HG03520 (cell line): Measurements from ENCODE around the gene NUDT14.

Experiments
- ATAC-seq: cut with Tn5 transposase; IDR thresholded peaks from one replicate; pipeline ENCODE4 v1.9.1; 2021; ENCODE audit warnings: mild to moderate bottlenecking, moderate library complexity; ENCODE audit not compliant: unreplicated experiment

The NUDT14 gene

GRCh38 chr14:105177082-105177481 is 4.0 kb downstream of the NUDT14 start:
- ATAC-seq, result no peak

- no peak for ATAC-seq
Observed at GRCh38 chr14:105176513-105176912, 4.6 kb downstream of the NUDT14 start.

GRCh38 chr14:105173901-105174894 is 6.9 kb downstream of the NUDT14 start:
- no peak for ATAC-seq

DNA sequence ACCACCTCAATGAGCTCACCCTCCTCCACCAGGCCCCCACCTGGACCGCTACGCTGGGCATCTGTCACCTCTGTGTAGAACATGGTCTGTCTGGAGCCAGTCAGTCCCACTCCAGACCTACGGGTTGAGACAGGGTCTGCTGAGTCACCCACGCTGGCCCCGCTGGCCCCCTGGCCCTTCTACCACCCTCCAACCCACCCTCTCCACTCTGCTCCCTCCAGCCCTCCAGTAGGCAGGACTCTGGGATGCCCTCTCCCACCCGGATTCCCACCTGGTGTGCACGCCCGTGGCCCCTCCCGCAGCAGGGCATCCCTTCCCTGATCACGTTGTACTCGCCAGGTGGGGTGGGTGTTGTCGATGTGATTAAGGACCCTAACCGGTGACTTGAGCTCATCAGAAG is 8.0 kb downstream of the NUDT14 start:
- no peak for ATAC-seq

- no peak for ATAC-seq
Observed at GRCh38 chr14:105172476-105172875, 8.6 kb downstream of the NUDT14 start.

- ATAC-seq, result no peak
Observed at GRCh38 chr14:105171004-105171673, 10.0 kb downstream of the NUDT14 start.

- no peak for ATAC-seq
Observed at GRCh38 chr14:105169776-105170655, 11.1 kb downstream of the NUDT14 start.

DNA sequence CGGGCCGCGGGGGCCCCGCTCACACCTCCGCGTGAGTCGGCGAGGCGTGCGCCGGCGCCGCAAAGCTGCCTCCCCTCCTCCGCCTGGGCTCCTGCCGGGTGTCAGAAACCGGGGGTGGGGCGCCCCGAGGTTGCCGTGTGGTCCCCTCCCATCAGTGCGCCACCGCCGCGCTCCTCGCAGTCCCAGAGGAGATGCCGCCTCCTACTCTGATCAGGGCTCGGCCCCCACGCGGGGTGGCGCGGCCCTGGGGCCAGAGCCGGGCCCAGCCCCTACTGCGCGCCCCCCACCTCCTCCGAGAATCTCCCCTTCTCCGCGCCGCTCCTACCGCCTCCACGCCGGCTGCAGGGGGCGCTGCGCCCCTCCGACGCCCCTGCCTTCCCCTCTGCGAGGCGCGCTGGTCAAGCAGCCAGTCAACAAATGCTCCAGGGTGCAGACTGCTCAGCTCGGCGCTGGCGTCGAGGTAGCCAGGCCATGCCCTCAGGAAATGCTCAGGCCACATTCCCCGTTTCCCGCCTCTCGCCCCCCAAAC is 12.1 kb downstream of the NUDT14 start:
- ATAC-seq, result no peak

GRCh38 chr14:105168496-105168978 is 12.6 kb downstream of the NUDT14 start, which contains the start of gene JAG2:
Gene JAG2 (minus strand): TSS chr14:105168776. CDS start chr14:105168420, 356 bp downstream.
- no peak for ATAC-seq

GRCh38 chr14:105168093-105168420 is 13.1 kb downstream of the NUDT14 start:
- ATAC-seq, result no peak

GRCh38 chr14:105167303-105168092 is 13.6 kb downstream of the NUDT14 start:
- ATAC-seq, result no peak

DNA sequence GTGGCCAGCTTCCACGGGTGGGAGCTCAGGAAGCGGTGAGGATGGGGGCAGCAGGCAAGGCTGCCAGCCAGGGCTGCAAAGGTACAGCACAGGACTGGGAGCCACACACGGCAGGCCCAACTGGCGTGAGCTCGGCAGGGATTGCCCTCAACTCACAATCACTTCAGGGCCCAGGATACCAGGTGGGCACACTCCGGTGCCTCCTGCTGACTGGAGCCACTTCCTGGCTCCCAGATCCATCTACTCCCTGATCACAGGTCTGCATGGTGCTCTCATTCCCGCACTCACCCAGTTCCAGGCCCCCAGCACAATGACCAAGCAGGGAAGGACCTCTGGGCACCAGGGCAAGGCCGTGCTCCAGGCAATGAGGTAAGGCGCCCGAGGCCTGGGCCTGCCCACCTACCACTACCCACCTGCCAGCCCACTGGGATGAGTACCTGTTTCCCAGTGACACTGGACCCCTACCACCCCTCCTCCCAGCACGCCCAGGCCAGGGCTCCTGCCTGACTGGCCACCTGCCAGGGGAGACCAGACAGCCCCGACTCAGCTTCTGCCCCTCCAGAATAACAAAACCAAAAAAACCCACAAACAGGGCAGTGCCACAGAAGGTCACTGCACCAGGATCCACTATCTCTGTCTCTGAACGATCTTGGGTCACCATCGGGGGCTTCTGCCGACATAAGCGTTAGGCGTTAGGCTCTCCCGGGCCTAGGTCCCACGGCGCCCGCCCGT is 14.4 kb downstream of the NUDT14 start:
- ATAC-seq, result no peak

DNA sequence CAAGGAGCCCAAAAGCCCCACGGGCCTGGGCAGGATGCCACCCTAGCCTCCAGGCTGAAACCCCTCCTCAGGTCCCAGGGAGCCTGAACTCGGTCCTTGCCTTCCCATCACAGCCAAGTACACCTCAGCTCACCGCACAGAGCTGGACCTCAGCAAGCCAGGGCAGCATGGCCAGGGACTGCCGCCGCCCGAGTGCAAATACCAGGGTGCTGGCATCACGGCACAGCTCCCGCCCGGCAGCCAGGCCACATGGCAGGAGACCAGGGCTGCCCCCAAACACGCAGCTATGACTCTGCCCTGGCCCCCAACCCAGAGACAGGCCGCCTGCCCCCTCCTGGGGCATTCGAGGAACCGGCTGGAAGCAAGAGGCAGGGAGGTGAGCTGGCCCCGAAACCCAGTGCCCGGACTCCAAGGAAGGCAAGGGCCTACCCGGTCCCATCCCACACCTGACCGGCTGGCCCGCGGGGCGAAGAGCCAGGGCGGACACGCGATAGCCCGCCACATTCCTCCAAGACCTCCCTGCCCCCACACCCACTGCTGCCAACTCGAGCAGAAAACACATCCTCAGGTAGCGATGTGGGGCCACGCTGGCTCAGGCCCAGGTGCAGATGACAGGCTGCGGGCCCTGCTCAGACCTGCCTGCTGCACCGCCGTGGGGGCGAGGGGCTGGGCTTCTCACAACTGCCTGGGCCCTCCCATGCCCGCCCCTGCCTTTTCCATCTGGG is 15.2 kb downstream of the NUDT14 start:
- no peak for ATAC-seq

DNA sequence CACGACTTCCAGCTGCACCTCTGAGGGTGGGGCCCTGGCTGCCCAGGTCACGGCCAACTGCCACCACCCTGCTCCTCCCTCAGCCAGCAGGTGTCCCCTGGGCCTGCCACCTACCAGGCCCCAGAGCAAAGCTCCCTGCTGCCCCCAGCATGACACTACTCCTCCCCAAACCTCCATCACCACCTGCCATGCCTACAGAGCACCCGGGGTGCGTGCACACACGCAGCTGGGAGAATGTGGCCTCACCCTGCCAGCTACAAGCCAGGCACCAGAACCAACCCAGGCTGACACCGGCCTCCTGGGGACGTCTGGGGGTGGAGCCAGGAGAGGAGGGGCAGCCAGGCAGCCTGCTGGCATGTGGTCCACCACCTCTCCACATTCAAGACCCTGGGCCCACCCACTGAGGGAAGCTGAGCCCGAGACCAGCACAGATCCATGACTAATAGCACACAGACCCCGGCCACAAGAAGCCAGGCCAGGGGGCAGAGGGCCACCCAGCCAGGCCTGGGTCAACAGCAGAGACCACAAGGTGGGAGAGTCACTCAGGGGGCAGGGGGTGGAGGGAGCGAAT is 15.9 kb downstream of the NUDT14 start:
- no peak for ATAC-seq

- no peak for ATAC-seq
Observed at GRCh38 chr14:105163040-105163742, 17.9 kb downstream of the NUDT14 start.

DNA sequence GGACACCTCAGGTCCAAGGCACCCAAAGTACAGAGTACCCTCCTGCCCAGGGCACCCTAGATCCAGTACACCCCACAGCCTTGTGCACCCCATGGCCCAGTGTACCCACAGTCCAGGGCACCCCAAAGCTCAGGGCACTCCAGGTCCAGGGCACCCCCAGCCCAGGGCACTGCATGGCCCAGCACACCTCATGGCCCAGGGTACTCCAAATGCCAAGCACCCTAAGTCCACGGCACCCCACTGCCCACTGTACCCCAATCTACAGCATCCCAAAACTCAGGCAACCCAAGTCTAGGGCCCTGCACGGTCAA is 18.5 kb downstream of the NUDT14 start:
- no peak for ATAC-seq

DNA sequence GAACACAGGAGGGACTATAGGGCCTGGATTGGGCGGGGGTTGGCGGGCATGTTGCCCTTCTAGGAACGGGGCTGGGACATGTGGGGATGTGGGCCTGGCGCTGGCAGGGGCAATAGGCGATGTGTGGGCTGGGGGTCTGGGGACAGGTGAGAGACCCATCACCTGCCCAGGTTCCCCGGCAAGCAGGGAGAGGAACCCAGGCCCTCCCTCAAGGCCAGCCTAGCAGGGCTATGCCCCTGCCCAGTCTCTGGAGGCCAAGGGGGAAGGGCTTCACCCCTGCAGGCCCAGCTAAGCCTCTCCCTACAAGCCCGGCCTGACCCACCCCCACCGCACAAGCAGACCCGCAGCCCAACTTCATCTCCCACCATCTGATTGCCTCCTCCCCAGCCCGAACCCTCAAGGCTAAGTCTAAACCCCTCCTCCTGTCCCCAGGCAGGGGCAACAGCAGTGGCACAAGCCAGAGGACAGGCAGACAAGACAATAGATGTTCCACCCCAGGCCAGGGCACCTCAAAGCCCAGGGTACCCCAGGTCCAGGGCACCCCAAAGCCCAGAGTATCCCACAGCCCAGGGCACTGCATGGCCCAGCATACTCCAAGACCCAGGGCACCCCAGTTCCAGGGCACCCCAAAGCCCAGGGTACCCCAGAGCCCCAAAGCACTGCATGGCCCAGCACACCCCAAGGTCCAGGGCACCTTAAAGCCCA is 19.0 kb downstream of the NUDT14 start:
- ATAC-seq, result no peak
